Measurements from ENCODE around the gene SORL1-AS1.

The SORL1-AS1 gene

GRCh38 chr11:121391914-121392313 lies 60.9 kb downstream of the SORL1-AS1 start:
- DNase-seq (ENCODE audit: low spot score) = no peak

DNA sequence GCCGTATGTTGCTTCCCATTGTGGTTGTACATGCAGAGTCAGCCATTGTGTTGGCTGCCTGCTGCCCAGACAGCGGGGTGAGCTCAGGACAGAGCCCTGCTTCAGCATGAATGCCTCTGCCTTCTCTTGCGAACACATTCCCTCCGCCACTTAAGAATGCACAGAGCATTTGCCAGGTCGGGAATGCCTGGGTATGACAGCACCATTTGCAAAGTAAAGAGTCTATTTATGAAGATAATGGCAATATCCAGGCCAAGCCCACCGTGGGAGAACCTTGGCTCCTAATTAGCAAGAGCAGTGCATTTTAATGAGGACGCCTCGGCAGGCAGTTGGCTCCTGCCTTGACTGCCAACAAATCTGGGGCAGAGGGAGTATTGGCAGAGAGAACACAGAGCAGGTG lies 63.1 kb downstream of the SORL1-AS1 start:
- peak; percentile 50 for DNase-seq (ENCODE audit: low spot score)
